Suppressor macrophage (primary cell): ENCODE data around the gene HPCAL1.
A peak's percentile ranks its signal among the peaks of the same experiment; 100 is the strongest.

Experiments
- DNase-seq, 4 experiments: peaks; one replicate each; pipeline ENCODE4 v3.0.0-alpha.2; 2020 to 2022

Gene HPCAL1

DNA sequence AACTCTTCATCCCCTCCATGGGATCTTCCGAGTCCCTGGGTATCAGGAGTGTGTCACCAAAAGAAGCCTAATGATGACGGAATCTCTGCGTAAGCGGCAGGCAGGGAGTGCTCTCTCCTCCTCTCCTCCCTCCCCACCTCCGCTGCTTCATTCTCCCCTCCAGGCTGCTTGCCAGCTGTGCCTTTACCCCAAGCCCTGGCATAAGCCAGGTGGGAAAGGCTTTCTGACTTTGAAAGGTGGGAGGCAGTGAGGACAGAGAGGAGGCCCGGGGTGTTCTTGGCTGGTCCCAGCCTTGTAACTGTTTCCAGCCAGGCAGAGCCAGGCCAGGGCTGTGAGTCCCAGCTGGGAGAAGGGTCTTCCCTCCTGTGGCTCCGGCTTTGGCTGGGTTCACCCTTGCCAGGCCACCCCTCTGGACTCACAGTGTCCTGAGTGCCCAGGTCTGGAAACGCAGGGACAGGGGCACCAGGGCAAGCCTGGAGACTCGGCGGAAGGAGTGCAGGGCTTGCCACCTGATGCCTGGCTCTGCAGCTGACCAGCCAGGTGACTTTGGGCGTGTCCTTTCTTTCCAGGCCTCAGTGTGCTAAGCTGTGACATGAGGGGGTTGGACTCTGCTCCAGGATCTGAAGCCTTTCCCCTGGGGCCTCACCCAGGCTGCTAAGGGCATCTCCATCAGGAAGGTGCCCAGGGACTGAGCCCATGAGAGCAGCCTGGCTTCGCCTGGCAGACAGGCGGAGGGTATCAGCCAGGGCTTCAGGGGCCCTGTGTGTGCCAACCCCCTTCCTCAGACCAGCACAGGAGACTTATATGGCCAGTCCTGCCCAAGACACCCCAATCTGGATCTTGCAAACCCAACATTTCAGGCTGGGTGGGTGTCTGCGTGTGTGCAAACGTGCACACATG, 32.7 kb upstream of the HPCAL1 start:
- DNase-seq, result no peak

DNA sequence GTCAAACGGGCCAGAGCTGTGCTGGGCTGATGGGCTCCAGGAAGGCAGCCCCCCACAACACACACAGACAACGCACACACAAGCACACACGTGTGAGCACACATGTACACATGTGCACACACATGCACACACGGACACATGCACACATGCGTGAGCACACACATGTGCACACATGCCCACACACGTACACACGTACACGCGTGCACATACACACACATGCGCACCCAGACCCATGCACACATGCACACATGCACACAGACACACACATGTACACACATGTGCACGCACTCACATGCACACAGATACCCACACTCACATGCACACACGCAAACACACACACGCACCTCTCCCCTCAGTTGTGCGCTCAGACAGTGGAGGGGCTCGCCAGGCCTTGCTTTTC, 31.2 kb upstream of the HPCAL1 start:
- no peak for DNase-seq

DNA sequence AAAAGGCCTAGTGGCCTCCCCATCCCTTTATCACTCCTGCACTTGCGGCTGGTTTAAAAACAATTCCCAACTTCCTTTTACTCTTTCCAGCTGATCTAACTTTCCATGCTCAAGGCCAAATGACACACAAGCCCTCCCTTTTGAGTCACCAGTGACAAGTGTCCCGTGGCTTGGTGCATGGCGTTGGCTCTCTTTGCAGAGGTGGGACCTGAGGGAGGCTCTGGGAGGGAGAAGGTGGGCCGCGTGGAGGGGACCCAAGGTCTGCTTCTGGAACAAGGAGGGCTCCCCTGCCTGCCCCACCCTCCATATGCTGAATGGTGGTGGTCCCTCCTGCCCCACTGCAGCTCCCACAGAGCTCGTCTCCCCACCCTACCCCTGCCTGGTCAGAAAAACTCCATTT, 30.8 kb upstream of the HPCAL1 start:
- DNase-seq, result peak; percentile 25 to 67 (median 59)

DNA sequence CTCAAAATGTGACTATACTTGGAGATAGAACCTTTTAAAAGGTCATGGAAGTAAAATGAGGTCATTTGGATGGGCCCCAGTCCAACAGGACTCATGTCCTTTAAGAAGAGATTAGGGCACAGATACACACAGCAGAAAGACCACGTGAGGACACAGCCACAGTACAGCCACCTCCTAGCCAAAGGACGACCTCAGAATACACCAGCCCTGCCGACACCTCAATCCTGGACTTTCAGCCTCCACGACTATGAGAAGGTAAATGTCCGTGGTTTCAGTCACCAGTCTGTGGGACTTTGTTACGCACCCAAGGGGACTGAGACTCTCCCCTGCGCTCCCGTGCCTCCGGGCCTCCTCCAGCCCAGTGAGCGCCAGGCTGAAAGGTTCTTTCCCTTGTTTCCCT, 30.2 kb upstream of the HPCAL1 start:
- DNase-seq, result no peak

DNA sequence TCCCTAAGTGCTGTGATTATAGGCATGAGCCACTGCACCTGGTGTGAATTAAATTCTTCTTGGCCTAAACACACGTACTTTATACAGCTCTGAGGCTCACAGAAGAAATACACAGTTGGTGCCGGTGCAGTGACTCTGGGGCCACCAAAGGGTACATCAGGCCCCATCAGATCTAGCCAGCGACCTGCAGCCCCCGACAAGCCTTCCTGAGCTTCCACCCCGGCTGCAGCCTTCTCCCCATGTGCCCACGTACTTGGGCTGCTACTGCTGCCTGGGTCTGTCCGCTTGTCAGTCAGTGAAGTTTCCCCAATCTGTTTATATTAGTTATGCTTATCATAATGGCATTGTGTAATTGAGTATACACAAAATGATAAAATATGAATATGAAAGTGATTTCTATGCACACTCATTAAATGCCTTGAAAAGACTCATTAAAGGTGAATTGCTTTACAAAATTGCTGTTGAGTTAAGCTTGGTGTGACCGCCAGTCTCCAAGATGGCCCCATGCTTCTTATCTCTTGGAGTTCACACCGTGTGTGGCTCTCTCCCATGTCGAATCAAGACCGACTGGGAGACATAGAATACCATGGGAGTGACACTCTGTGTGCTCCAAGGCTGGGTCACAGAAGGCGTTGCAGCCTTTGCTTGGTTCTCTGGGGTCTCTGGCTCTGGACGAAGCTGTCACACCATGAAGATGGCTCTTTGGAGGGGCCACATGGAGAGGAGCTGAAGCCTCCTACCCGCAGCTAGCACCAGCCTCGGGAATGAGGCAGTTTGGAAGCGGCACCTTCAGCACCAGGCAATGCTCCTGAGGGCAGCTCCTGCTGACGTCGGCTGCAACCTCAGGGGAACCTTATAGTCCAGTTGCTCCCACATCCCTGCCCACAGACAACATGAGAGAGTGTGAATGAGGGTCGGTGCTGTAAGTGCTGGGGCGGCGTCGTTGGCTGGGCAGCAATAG, 29.2 kb upstream of the HPCAL1 start:
- no peak for DNase-seq

DNA sequence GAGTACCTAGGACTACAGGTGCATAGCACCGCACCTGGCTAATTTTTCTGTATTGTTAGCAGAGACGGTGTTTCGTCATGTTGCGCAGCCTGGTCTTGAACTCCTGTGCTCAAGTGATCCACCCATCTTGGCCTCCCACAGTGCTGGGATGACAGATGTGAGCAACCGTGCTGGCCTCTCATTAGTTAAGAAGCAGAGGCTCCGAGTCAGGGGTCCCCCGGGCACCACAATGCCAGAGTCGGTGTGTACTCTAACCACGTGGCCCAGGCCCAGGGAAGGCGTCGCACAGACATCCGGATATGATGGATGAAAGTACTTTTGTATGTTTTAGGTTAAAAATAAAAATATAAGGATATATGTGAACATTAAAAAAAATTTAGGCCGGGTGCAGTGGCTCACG, 28.3 kb upstream of the HPCAL1 start:
- no peak for DNase-seq

DNA sequence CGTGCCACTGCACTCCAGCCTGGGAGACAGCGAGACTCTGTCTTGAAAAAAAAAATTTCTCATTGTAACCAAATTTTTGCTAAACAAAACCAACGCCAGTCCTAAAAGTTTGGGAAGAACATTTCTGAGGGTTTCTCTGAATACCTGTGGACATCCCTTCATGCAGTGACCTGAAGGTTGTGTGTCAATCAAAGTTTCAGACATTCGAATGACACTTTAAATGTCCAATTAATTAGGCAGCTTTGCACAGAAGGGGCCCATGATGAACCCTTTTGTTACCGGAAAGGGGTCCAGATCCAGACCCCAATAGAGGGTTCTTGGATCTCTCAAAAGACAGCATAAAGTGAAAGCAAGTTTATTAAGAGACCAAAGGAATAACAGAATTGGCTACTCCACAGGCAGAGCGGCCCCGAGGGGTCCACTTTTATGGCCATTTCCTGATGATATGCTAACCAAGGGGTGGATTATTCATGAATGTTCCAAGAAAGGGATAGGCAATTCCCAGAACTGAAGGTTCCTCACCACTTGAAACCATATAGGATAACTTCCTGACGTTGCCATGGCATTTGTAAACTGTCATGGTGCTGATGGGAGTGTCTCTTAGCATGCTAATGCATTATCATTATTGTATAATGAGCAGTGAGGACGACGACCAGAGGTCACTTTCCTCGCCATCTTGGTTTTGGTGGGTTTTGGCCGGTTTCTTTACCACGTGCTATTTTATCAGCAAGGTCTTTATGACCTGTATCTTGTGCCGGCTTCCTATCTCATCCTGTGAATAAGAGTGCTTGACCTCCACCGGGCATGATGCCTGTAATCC, 27.5 kb upstream of the HPCAL1 start:
- DNase-seq, result no peak

DNA sequence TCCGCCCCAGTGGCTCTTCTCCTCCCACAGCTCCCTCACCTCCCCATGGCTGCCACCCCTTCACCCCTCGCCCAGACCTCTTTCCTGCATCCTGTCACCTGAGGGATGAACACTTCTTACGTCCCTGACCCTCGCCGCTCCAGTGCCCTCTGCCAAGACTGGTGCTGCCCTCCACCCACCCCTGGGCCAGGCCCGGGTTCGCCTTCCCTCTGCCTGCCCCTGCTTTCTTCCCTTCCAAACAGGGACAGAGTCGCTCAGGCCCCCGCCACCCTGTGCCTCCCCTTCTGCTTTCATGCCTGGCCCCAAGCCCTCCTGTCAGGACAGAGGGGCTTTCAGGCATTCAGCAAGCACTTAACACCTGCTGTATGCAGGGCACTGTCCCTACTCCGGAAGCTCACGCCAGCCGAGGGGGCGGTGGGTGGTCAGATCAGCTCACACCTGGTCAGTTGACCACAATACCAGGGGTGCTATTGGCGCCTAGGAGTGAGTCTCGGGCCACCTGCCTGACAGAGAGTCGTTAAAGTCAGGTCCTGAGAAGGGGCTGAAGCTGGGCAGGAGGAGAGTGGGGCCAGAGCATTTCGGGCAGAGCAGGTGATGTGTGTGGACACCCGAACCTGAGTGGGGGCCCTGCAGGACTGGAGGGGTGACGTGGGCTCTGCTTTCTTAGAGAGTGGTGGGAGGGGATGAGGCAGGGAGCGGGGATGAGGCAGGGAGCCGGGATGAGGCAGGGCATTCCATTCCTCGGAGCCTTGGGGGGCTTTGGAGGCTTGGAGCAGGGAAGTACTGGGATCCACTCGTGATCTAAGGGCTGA, 26.0 kb upstream of the HPCAL1 start:
- DNase-seq, result no peak

DNA sequence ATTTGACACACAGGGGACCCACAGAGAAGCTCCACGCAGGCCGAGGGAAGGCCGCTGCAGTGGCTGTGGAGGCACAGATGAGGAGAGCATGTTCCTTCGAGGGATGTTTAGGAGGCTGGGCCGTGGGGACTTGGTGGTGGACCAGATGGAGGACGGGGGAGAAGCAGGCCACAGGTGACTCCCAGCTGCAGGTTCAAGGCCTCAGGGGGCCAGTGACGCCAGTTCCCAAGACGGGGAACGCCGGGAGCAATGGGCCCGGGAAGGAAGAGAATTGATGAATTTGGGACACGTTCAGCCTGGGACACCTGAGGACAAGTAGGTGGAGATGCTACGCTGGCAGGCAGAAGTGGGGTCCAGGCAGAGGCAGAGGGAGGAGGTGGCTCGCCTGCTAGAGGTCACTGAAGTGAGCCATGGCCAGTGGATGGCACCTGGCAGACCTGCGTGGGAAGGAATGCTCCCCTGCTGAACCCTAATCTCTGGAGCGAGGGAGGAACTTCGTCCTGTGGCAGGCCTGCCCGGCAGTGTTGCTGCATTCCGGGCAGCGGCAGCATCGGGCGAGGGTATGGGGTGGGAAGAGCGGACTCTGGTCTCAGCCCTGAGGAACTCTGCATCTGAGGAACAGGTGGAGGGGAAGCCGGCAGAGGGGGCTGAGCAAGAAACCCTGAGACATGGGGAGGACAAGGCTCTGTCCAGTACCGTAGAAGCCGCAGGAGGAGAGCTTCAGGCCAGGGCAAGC, 25.2 kb upstream of the HPCAL1 start:
- DNase-seq, result no peak

DNA sequence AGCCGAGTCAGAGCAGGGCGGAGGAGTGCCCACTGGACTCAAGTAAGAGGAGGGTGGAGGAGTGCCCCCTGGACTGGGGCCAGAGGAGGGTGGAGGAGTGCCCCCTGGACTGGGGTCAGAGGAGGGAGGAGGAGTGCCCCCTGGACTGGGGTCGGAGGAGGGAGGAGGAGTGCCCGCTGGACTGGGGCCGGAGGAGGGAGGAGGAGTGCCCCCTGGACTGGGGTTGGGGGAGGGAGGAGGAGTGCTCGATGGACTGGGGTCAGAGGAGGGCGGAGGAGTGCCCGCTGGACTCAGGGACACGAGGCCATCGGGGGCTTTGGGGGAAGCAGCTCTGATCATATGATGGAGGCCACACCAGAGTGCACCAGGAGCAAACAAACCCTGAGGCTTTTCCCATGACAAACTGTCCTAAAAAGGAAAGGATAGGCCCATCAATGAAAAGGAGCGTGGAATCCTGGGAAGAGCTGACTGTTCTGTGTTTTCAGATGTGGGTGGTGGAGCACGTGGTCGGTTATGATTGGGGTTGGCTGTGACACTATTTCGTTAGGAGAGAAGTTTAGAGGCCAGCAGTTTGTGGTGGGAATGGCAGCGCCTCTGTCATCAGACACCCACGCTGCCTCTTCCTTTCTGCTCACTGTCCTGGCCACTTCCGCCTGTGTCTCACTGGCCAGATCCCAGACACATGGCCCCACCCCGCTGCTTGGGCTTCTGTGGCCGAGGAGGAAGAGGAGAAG, 24.5 kb upstream of the HPCAL1 start:
- DNase-seq, result peak; percentile 96 to 99 (median 98)

DNA sequence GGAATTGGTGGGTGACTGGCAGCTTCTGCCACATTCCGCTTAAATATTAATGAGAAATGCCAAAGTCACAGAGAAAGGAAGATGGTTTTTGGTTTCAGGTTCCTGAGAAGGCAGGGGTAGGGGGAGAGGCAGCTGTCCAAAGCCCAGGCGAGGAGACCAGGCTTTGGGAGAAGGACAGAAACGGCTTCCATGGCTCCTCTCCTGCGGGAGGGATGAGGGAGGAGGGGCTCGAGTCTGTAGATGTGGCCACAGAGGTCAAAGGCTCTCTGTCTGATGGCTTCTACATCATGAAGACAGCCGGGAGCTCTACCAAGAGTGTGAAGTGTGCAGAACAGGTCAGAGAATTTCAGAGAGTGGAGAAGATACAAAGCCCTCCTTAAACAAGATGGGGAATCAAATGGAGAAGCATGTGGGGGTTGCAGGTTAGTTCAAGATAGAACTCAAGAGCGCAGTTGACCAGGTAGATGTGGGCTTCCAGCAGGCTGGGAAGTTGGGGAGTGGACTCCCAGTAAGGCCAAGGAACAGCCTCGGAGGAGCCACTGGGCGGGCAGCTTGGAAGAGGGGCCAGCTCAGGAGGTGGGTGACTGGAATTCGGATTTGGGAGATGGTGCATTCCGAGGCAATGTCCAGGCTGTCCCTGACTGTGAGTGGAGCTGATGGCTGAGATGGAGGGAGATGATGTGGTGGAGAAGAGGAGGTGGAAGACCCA, 23.8 kb upstream of the HPCAL1 start:
- DNase-seq, result no peak

DNA sequence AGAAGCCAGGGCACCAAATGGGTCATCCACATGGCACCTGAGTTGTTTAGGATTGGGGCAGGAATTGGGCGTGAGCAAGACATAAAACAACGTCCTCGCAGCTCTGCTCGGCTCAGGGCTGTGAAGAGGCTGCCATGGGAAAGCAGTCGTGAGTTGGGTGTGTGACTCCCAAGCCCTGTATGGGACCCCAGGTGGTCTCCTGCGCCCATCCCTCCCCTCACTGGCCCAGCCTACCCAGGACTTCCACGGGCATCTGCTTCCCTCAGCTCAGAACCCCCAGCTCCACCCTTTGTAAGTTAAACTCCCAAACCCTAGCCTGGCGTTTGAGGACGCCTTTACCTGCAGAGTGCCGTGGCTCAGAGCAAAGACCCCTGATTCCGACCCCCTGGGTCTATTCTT, 23.2 kb upstream of the HPCAL1 start:
- DNase-seq, result no peak

DNA sequence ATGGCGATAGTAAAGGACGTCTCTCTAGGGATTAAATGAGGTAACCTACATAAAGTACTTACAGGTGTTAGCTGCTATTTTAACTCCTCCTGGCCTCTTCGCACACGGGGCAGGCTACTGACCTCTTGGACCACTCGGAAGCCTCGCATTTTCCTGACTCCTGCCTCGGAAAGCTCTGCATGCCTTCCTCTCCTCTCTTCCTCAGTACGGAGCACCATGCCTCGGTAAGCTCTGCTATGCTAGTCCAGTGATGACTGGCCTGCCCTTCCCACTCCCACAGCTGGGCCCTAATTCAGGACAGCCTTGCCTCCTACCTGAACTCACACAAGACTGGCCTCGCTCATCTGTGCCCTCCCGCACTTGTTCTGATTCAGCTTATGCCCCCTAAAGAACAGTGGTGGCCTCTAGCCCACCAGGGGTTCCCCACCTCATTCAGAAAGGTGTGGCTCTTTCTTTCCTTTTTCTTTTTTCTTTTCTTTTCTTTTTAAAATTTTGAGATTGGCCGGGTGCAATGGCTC, 22.7 kb upstream of the HPCAL1 start:
- no peak for DNase-seq

DNA sequence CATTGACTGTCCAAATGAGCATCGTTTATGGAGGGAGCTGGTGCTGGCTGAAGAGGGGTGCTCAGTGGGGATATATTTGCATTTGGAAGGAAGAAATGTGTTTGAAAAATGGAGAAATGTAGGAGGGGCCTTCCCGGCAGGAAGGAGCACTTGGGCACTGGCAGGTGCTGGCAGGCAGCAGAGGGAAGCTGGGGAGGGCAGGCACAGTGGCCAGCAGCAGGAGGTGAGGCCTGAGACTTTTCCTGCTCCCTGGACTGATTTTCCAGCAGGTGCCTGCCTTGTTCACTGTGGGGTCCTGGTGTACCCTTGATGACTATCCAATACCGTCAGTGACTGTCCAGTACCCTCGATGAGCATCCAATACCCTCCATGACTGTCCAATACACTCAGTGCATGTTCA, 20.8 kb upstream of the HPCAL1 start:
- DNase-seq, result no peak

DNA sequence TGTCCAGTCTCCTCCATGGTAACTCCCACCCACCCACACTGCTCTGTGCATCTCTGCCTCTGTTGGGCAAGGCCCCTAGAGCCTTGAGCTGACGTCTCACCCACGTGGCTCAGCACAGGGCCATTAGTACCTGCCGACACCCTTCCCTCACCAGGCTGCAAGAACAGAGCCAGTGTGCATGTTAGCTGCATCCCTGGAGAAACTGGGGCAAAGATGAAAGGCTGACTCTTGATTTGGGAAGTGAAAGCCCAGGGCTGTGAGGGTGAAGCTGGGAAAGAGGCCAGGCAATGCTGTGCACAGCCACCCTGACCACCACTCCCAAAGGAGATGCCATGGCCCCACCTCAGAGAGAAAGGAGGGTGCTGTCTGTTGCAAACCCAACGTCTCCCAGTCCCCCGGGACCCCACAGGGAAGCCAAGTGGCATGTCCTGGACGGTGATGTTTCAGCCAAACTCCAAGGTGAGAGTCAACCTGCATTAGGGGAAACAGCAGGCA, 20.0 kb upstream of the HPCAL1 start:
- DNase-seq, result peak; percentile 49 to 69 (median 63)

DNA sequence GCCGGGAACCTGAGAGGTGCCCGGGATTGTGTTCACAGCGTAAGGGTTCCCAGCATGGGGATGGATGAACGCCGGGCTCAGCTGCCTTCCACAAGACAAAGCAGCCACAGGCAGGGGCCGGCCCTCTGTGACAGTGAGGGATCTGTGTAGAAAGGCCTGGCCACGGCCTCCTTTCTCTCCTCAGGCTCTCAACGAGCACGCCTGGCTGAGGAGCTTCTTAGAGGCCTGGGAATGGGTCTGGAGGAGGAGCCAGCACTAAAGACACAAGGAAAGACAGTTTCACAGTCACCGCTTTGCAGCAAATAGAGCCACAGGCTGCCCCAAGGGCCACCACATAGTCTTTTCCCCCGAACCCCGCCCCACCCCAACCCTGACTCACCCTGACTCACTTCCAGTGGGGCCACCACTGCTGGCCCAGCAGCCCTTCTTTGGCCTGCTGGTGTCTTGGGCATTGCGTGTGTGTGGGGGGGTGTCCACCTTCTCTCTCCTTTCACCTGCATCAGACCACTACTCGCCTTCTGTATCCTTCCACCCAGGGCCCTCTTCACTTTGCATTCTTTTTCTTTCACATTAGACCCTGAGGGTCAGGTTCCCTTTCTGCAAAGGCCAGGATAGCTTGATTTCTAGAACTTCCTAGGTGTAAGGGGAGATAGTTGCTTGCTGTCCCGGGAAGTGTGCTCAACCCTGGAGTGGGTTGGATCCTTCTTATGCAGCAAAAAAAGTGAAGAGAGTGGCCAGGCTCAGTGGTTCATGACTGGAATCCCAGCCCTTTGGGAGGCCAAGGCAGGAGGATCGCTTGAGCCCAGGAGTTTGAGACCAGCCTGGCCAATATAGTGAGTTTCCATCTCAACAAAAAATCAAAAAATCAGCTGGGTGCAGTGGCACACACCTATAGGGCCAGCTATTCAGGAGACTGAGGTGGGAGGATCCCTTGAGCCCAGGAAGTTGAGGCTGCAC, 19.3 kb upstream of the HPCAL1 start:
- peak; percentile 85 to 92 (median 88) for DNase-seq

DNA sequence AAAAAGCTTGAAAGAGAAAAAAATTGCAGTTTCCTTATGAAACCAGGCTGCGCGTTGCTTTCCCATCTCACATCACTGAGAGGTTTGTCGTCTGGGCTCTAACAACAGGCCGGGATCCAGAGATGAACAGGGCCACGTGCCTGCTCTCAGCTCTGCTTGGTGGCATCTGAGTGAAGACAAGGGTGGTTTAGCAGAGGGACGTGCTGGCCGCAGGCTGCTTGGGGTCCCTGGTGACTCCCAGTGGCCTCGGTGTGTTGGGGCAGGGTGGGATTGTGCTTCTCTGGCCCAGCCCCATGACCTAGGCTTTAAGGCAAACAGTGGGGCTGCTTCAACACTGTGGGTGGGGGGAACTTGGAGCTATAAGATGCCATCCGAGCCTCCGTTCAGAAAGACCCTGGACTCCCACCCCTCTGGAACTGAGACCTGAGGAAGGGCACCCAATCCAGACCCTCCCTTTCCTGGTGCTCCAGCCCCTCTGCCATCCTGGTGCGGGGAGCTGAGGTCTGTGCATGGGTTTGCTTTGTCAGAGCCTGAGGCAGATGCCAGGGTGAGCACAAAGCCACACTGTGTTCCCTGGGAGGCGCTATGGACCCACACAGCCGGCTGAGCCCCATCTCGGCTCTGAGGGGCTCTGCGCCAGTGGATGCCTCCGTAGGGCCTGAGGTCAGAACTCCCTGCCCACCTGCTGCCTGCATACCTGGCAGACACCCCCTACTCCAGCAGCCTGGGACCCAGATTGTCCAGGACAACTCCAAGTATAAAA, 18.4 kb upstream of the HPCAL1 start:
- no peak for DNase-seq
